ENCODE data around the gene CCDC51.

Gene CCDC51

DNA sequence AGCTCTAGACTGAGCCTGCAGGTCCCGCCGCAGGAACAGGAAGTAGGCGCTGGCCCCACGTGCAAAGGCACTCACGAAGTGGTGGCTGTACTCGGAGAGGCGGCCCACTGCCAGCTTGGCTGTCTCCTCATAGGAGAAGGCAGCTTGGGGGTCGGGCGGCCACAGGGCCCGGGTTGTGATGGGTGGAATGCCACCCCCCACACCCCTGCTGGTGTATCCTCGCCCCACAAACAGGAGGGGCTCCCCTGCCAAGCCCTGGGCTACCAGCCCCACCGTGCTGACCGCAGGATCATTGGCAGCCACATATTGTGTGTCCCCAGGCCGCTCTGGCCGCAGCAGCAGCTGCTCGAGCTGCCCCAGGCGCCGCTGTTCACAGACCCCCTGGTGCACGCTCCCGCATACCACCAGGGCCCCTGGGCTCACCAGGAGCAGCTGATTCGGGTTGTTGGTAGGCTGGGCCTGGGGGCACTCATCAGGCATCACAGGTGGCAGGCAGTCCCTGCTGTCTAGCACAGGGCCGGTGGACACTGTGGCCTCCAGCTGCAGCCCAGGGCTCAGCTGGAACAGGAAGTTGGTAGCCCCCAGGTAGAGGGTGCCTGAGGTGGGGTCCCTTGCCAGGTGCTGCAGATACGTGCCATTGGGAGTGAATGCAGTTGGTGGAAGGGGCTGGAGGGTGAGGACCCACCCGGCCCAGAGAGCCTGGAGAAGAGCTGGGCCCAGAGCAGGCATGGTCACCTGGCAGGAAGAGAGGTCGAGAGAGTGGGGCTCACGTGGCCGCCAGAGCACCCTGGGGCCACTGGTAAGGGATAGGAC is 15.8 kb downstream of the CCDC51 start:
- ChIA-PET POLR2A (ENCODE audit: low non-redundant PET) (no interaction called here), CTCF (interaction anchor here (0.8 kb wide), 1 partner anchor 12 kb away, joined by 3 read pairs; no protein-coding TSS in a partner anchor)
- H3K27ac ChIP-seq: peak overlapping the region; percentile 99
- no peak for DNase-seq (ENCODE audit: low spot score)
- TF ChIP-seq, protein P1, sequence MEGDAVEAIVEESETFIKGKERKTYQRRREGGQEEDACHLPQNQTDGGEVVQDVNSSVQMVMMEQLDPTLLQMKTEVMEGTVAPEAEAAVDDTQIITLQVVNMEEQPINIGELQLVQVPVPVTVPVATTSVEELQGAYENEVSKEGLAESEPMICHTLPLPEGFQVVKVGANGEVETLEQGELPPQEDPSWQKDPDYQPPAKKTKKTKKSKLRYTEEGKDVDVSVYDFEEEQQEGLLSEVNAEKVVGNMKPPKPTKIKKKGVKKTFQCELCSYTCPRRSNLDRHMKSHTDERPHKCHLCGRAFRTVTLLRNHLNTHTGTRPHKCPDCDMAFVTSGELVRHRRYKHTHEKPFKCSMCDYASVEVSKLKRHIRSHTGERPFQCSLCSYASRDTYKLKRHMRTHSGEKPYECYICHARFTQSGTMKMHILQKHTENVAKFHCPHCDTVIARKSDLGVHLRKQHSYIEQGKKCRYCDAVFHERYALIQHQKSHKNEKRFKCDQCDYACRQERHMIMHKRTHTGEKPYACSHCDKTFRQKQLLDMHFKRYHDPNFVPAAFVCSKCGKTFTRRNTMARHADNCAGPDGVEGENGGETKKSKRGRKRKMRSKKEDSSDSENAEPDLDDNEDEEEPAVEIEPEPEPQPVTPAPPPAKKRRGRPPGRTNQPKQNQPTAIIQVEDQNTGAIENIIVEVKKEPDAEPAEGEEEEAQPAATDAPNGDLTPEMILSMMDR (conservative IDR thresholded peaks at IDR 0.05; ENCODE audit: low read depth): no peak

DNA sequence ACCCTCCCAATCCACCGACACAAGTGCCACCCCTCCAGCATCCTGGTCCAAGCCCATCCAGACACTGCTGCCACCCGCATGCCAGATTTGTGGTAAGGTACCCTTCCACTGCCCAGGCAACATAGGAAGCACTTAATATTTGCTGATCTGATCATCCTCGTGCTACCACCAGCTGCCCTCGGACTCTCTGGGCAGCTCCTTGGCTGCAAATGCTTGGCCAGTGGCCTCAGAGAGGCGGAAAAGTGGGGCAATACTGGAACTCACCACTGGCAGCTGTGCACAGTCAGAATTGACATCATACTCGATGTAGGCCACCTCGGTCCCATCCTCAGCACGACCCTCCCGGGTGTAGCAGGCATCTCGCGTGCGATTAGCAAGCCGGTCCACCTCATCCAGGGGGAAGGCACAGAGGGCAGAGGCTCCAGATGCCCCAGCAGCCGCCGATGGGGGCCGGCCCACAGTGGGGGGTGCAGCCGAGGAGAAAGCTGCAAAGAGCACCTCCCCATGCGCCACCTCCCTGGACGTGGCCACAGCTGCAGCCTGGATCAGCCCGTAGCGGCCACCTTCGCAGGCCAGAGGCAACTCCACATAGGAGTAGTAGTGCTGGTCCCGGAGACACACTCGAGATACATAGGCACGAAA is 16.6 kb downstream of the CCDC51 start:
- ChIA-PET CTCF (interaction anchor here (0.8 kb wide), 1 partner anchor 13 kb away, joined by 3 read pairs; no protein-coding TSS in a partner anchor), POLR2A (ENCODE audit: low non-redundant PET) (no interaction called here)
- no peak for DNase-seq (ENCODE audit: low spot score)
- H3K27ac ChIP-seq: peak overlapping the region; percentile 99
- TF ChIP-seq, protein P1 (conservative IDR thresholded peaks at IDR 0.05; ENCODE audit: low read depth): no peak

DNA sequence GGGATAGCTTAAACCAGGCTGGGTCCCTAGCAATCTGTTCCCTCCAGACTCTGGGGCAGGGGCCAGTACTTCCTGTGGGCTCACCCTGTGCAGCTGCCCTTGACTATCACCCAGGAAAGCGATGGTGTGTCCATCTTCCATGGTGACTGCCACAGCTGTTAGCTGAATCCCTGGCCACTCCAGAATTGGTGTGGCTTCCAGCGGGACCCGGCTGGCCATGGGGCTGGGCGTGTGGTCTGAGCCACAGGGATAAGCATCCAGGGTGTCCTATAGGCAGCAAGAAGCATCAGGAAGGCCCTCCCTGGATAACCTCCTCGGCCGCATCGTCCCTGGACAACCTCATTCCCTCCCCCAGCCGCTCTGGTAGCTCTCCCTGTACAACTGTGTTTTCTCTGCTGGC is 17.2 kb downstream of the CCDC51 start:
- no peak for DNase-seq (ENCODE audit: low spot score)
- CTCF ChIA-PET: interaction anchor here (0.5 kb wide), 1 partner anchor 68 kb away, joined by 3 read pairs; no protein-coding TSS in a partner anchor
- H3K27ac ChIP-seq: peak overlapping the region; percentile 99
- TF ChIP-seq, protein P1 (conservative IDR thresholded peaks at IDR 0.05; ENCODE audit: low read depth): no peak
- POLR2A ChIA-PET (ENCODE audit: low non-redundant PET): no interaction called here

DNA sequence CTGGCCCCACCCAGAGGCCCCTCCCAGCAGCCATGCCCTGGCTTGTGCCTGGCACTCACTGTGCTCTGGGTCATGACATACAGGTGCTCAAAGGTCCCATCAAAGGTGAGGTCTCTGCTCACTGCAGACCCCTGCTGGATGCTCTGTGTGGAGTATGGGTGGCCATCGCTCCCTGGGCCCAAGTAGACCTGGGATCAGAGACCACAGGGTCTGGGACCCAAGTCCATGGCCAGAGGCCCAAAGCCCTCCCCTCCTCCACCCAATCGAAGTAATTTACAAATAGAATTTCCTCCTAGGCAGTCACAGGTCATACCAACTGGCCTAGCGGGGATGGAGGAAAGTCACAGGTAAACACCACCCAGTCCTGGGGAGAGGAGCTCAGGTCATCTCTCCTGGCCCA is 17.6 kb downstream of the CCDC51 start:
- TF ChIP-seq, protein P1 (conservative IDR thresholded peaks at IDR 0.05; ENCODE audit: low read depth): no peak
- DNase-seq (ENCODE audit: low spot score): no peak
- CTCF ChIA-PET: interaction anchor here (0.5 kb wide), 1 partner anchor 68 kb away, joined by 3 read pairs; no protein-coding TSS in a partner anchor
- peak overlapping the region; percentile 99 for H3K27ac ChIP-seq
- POLR2A ChIA-PET (ENCODE audit: low non-redundant PET): no interaction called here

DNA sequence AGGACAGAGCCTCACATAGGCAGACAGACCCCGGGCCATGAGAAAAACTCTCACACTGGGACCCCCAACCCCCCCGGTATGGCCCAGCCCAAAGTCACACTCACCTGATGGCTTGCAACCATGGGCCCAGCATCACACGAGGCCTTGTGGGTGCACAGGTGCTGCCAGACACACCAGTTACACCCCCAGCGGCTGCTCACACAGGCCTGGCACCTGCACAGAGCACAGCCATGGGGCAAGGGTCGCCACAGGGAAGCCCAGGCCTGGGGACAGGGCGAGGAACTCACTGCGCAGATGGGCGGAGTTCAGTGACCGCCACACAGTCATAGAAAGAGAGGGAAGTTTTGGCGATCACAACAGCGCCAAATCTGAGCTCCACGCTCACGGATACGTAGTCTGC is 19.4 kb downstream of the CCDC51 start:
- CTCF ChIA-PET: no interaction called here
- TF ChIP-seq, protein P1 (conservative IDR thresholded peaks at IDR 0.05; ENCODE audit: low read depth): no peak

DNA sequence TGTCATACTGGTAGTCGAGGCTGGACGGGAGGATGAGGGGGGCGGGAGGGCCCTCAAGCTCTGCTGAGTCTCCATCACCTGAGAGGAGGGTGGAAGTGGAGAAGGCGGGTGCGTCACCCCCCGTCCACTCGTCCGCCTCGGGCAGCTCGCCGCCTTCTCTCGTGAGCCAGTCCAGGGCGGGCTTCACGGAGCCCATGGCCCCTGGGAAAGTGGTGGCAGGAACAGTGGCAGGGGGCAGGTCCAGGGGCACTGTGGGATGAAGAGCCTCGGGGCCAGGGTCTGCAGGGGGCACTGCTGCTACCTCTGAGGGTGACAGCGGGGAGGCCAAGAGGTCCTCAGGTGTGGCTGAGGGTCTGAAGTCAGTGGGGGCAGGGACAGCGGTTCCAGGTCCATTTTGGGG is 20.3 kb downstream of the CCDC51 start:
- DNase-seq (ENCODE audit: low spot score): no peak
- peak overlapping the region; percentile 99 for H3K27ac ChIP-seq
- TF ChIP-seq, protein P1 (conservative IDR thresholded peaks at IDR 0.05; ENCODE audit: low read depth): no peak
- CTCF ChIA-PET: interaction anchor here (1.5 kb wide), 1 partner anchor 16 kb away, joined by 11 read pairs; no protein-coding TSS in a partner anchor
- POLR2A ChIA-PET (ENCODE audit: low non-redundant PET): no interaction called here

More for the DNA sequence above, 19.4 kb downstream of the CCDC51 start:
- POLR2A ChIA-PET (ENCODE audit: low non-redundant PET): no interaction called here
- no peak for DNase-seq (ENCODE audit: low spot score)
- H3K27ac ChIP-seq: peak overlapping the region; percentile 99
